Mesendoderm (in vitro differentiated cells): ENCODE results near the gene TEX261.

Experiments used
- DNase-seq: peaks from one replicate; pipeline ENCODE4 v3.0.0; 2013
- H2AK5ac ChIP-seq: 2 replicates; pipeline ENCODE4 v1.6.1; 2013; ENCODE audit warnings: low read length, inconsistent platforms
- H2BK120ac ChIP-seq: 2 replicates; pipeline ENCODE4 v1.6.1; 2013; ENCODE audit warnings: low read depth, mild to moderate bottlenecking, low read length, moderate library complexity, mixed read lengths
- H2BK15ac ChIP-seq: replicated peaks from 2 replicates; pipeline ENCODE4 v1.6.1; 2013; ENCODE audit warnings: low read depth, mild to moderate bottlenecking, moderate library complexity
- H2BK5ac ChIP-seq: 2 replicates; pipeline ENCODE4 v1.6.1; 2013; ENCODE audit warnings: low read length, inconsistent platforms
- H3K18ac ChIP-seq: 2 replicates; pipeline ENCODE4 v1.6.1; 2013; ENCODE audit warnings: mild to moderate bottlenecking, low read length, mixed read lengths
- H3K23ac ChIP-seq: one replicate; pipeline ENCODE4 v1.6.1; 2013; ENCODE audit warnings: low read length
- H3K27ac ChIP-seq: 2 replicates; pipeline ENCODE4 v1.5.1; 2013; ENCODE audit warnings: low read depth, mild to moderate bottlenecking, inconsistent platforms, low read length, moderate library complexity
- H3K27me3 ChIP-seq: 2 replicates; pipeline ENCODE4 v1.6.1; 2013; ENCODE audit warnings: low read length, control low read depth, mild to moderate bottlenecking, inconsistent platforms; ENCODE audit not compliant: insufficient read depth, poor library complexity
- H3K36me3 ChIP-seq: 2 replicates; pipeline ENCODE4 v1.6.1; 2013; ENCODE audit warnings: low read length, inconsistent platforms; ENCODE audit not compliant: control insufficient read depth, insufficient read depth
- H3K4ac ChIP-seq: one replicate; pipeline ENCODE4 v1.6.1; 2013; ENCODE audit warnings: low read depth, mild to moderate bottlenecking, low read length, moderate library complexity
- H3K4me1 ChIP-seq: 2 replicates; pipeline ENCODE4 v1.6.1; 2013; ENCODE audit warnings: low read depth, low read length, inconsistent platforms; ENCODE audit not compliant: control insufficient read depth
- H3K4me2 ChIP-seq: 2 replicates; pipeline ENCODE4 v1.6.1; 2013; ENCODE audit warnings: low read length
- H3K4me3 ChIP-seq: 2 replicates; pipeline ENCODE4 v1.5.1; 2013; ENCODE audit warnings: mild to moderate bottlenecking, low read length
- H3K56ac ChIP-seq: one replicate; pipeline ENCODE4 v1.6.1; 2013; ENCODE audit warnings: low read length
- H3K79me1 ChIP-seq: 2 replicates; pipeline ENCODE4 v1.6.1; 2013; ENCODE audit warnings: low read length, inconsistent platforms
- H3K79me2 ChIP-seq: 2 replicates; pipeline ENCODE4 v1.6.1; 2013; ENCODE audit warnings: mild to moderate bottlenecking, low read length; ENCODE audit not compliant: control insufficient read depth, insufficient read depth
- H3K9ac ChIP-seq: 2 replicates; pipeline ENCODE4 v1.6.1; 2013; ENCODE audit warnings: low read length, inconsistent platforms
- H4K5ac ChIP-seq: one replicate; pipeline ENCODE4 v1.6.1; 2013; ENCODE audit warnings: low read length
- H4K8ac ChIP-seq: one replicate; pipeline ENCODE4 v1.6.1; 2013; ENCODE audit warnings: low read depth, mild to moderate bottlenecking, control low read depth, low read length, moderate library complexity
- WGBS: extraction: QIAGEN DNeasy Blood & Tissue Kit; methylation state at CpG from one replicate; pipeline ENCODE4 v1.1.7; 2013; ENCODE audit warnings: low lambda C conversion rate, missing lambda C conversion rate; ENCODE audit not compliant: insufficient coverage; ENCODE audit errors: extremely low coverage; 5-methylcytosine and 5-hydroxymethylcytosine counted together

TEX261 gene

DNA sequence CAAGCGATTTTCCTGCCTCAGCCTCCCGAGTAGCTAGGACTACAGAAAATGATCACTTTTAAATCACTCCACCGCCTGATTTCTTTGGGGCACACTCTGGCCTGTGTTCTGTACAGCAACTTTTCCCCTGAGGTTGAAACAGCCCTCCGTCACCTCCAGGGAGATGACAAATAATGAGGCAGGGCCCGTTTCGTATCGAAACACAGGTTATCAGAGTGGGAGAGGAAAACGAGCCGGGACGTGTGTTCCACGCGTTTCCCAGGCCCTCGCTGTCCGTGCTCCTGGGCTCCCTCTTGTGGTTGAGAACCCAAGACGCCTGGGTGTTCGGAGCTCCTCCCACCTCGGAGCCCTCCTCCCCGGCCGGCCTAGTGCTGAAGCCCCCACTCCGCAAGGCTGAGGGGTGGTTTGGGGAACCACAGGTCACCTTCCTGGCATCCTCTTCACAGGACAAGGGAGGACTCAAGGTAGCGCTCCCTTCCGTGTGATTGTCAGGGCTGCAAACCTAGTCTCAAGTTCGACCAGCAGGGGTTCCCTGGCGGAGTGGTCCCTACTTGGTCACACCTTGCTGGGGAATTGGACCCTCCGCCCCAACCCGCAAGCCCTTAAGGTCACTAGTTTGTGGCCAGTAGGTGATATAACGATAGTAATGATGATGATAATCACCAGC is 46.2 kb downstream of the TEX261 start:
- H3K36me3 ChIP-seq: no peaks in the 10 kb centered on the region
- H3K79me2 ChIP-seq: no peaks in the 10 kb centered on the region
- no peak overlapping the region for H3K18ac ChIP-seq
- H2BK120ac ChIP-seq: no peak overlapping the region
- H3K79me1 ChIP-seq: no peaks in the 10 kb centered on the region
- H3K23ac ChIP-seq: no peak overlapping the region
- no peak overlapping the region for H4K5ac ChIP-seq
- no CpG with 5 or more reads among the region's 27 CpGs for WGBS
- DNase-seq: peak; percentile 75
- H4K8ac ChIP-seq: no peak overlapping the region
- peaks cover 5% of the 10 kb centered on the region for H3K27me3 ChIP-seq
- peak overlapping the region; percentile 70 for H3K56ac ChIP-seq
- H3K4ac ChIP-seq: no peak overlapping the region
- peak overlapping the region; percentile 17 for H3K4me2 ChIP-seq
- H3K9ac ChIP-seq: peak overlapping the region; percentile 49
- H3K27ac ChIP-seq: no peak overlapping the region
- H3K4me1 ChIP-seq: no peaks in the 10 kb centered on the region
- no peak overlapping the region for H2AK5ac ChIP-seq
- H3K4me3 ChIP-seq: no peak overlapping the region
- H2BK15ac ChIP-seq: no peak overlapping the region
- no peak overlapping the region for H2BK5ac ChIP-seq

DNA sequence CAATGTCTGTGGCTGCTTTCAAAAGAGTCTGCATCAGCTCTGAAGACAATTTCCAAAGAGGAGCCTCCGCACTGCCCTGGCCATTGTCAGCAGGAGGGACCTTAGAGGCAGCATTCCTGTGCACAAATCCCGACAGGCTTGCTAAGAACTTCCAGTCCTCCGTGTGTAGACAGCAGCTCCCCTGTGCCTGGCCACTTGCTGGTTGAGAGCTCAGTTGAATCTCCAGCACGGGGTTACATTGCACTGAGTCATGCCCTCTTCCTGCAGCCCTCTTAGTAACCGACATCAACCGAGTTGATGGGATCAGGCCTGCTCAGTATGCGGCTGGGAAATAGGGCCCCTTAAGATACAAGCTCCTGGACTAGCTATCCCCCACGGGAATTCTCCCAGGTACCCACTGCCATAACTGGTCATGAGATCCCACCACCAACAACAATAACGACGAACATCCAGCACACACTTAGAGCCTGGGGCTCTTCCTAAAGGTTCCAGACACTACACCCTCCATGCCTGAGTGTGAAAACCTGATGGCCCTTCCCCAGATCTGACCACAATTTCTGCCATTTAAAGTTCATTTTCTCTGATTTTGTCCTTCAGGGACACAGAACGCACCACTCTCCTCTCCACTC is 47.0 kb downstream of the TEX261 start:
- Histone ChIP-seq H4K5ac (no peak overlapping the region), H3K4ac (no peak overlapping the region), H4K8ac (no peak overlapping the region), H2BK5ac (no peak overlapping the region), H3K23ac (no peak overlapping the region), H2BK15ac (no peak overlapping the region), H2AK5ac (no peak overlapping the region), H3K4me2 (no peak overlapping the region), H3K27ac (no peak overlapping the region), H3K36me3 (no peaks in the 10 kb centered on the region), H3K79me1 (no peaks in the 10 kb centered on the region), H3K27me3 (peaks cover 5% of the 10 kb centered on the region), H3K4me1 (no peaks in the 10 kb centered on the region), H3K4me3 (no peak overlapping the region), H3K18ac (no peak overlapping the region), H3K79me2 (no peaks in the 10 kb centered on the region), H2BK120ac (no peak overlapping the region), H3K56ac (no peak overlapping the region), H3K9ac (no peak overlapping the region)
- no CpG with 5 or more reads among the region's 11 CpGs for WGBS
- peak; percentile 63 for DNase-seq

DNA sequence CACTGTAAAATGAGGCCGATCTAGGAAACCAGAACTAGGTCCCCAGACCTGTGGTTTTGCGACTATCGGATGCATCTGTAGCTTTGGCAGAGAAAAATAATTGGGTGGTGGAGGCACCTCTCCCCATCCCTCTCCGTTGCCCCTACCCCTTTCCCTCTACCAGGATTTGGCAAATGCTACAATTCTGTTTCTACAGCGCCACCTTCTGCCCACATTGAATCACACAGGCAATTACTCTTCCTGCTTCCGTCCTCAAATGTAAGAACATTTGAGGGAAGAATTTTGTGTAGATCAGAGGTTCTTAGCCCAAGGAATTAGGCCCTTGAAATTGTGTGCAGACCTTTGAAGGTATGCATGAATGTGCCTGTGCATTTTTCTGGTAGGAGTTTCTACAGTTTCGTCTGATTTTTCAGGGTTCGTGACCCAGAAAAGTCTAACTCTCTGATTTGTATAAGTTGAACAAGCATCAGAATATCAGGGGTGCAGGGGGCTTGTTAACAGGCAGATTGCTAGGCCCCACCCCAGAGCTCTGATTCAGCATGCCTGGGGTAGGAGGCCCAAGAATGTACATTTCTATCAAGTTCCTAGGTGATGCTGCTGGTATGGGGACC is 47.7 kb downstream of the TEX261 start:
- H2BK120ac ChIP-seq: no peak overlapping the region
- no peak overlapping the region for H4K8ac ChIP-seq
- no peaks in the 10 kb centered on the region for H3K79me1 ChIP-seq
- H2AK5ac ChIP-seq: no peak overlapping the region
- DNase-seq: peak; percentile 78
- no peak overlapping the region for H4K5ac ChIP-seq
- no peak overlapping the region for H3K4ac ChIP-seq
- H3K4me3 ChIP-seq: no peak overlapping the region
- no peaks in the 10 kb centered on the region for H3K79me2 ChIP-seq
- no peaks in the 10 kb centered on the region for H3K36me3 ChIP-seq
- no peak overlapping the region for H3K18ac ChIP-seq
- no peak overlapping the region for H2BK15ac ChIP-seq
- no peaks in the 10 kb centered on the region for H3K4me1 ChIP-seq
- H3K4me2 ChIP-seq: no peak overlapping the region
- H3K27me3 ChIP-seq: peaks cover 5% of the 10 kb centered on the region
- no peak overlapping the region for H3K27ac ChIP-seq
- no peak overlapping the region for H3K9ac ChIP-seq
- H3K56ac ChIP-seq: no peak overlapping the region
- H3K23ac ChIP-seq: no peak overlapping the region
- no peak overlapping the region for H2BK5ac ChIP-seq
- WGBS: no CpG with 5 or more reads among the region's 8 CpGs

- H3K56ac ChIP-seq: no peak overlapping the region
- no peak overlapping the region for H3K23ac ChIP-seq
- H3K4me1 ChIP-seq: no peaks in the 10 kb centered on the region
- no peak overlapping the region for H2BK120ac ChIP-seq
- no peak overlapping the region for H2AK5ac ChIP-seq
- H2BK15ac ChIP-seq: no peak overlapping the region
- H3K27me3 ChIP-seq: peaks cover 8% of the 10 kb centered on the region
- H3K79me1 ChIP-seq: no peaks in the 10 kb centered on the region
- no peak for DNase-seq
- no peak overlapping the region for H4K8ac ChIP-seq
- no peak overlapping the region for H3K27ac ChIP-seq
- H3K18ac ChIP-seq: no peak overlapping the region
- H3K9ac ChIP-seq: no peak overlapping the region
- H2BK5ac ChIP-seq: no peak overlapping the region
- no peak overlapping the region for H3K4me3 ChIP-seq
- no peaks in the 10 kb centered on the region for H3K79me2 ChIP-seq
- no peak overlapping the region for H4K5ac ChIP-seq
- no peak overlapping the region for H3K4ac ChIP-seq
- no CpG with 5 or more reads among the region's 4 CpGs for WGBS
- no peak overlapping the region for H3K4me2 ChIP-seq
- H3K36me3 ChIP-seq: no peaks in the 10 kb centered on the region
Measured at GRCh38 chr2:70944111-70944690, 50.5 kb downstream of the TEX261 start.

GRCh38 chr2:70943205-70943871 is 51.3 kb downstream of the TEX261 start:
- H3K23ac ChIP-seq: no peak overlapping the region
- no peak overlapping the region for H2BK120ac ChIP-seq
- no peak overlapping the region for H4K5ac ChIP-seq
- DNase-seq: no peak
- H3K4ac ChIP-seq: no peak overlapping the region
- no CpG with 5 or more reads among the region's 11 CpGs for WGBS
- H3K4me2 ChIP-seq: no peak overlapping the region
- H3K36me3 ChIP-seq: no peaks in the 10 kb centered on the region
- peaks cover 5% of the 10 kb centered on the region for H3K4me1 ChIP-seq
- H2BK15ac ChIP-seq: no peak overlapping the region
- no peak overlapping the region for H3K56ac ChIP-seq
- H3K27ac ChIP-seq: no peak overlapping the region
- H3K27me3 ChIP-seq: peaks cover 8% of the 10 kb centered on the region
- no peak overlapping the region for H2BK5ac ChIP-seq
- no peak overlapping the region for H3K18ac ChIP-seq
- H3K79me2 ChIP-seq: no peaks in the 10 kb centered on the region
- H3K9ac ChIP-seq: no peak overlapping the region
- H3K79me1 ChIP-seq: no peaks in the 10 kb centered on the region
- H4K8ac ChIP-seq: no peak overlapping the region
- H3K4me3 ChIP-seq: no peak overlapping the region
- no peak overlapping the region for H2AK5ac ChIP-seq
